NCI-H1105 (cell line): ENCODE data around the gene RPRD1B.

Experiments used
- DNase-seq: peaks from one replicate; lab custom pipeline; 2025; lab: John Stamatoyannopoulos, UW

The RPRD1B gene

GRCh38 chr20:38135651-38136420 lies 102.3 kb downstream of the RPRD1B start:
- no peak for DNase-seq

- DNase-seq: no peak
Observed at GRCh38 chr20:38136421-38137245, 103.1 kb downstream of the RPRD1B start.

GRCh38 chr20:38137441-38138037 lies 104.0 kb downstream of the RPRD1B start:
- no peak for DNase-seq

GRCh38 chr20:38138086-38138778 lies 104.7 kb downstream of the RPRD1B start:
- DNase-seq: no peak

GRCh38 chr20:38139156-38139912 lies 105.8 kb downstream of the RPRD1B start:
- DNase-seq: no peak

- DNase-seq: no peak
Observed at GRCh38 chr20:38139977-38140753, 106.6 kb downstream of the RPRD1B start.

GRCh38 chr20:38141204-38141888 lies 107.8 kb downstream of the RPRD1B start:
- DNase-seq: no peak
